ENCODE measurements around the gene GRSF1. TPM values are rescaled to one million over a fixed set of nuclear protein-coding genes. Genes with fewer than 3 reads are reported as not detected.
A peak's percentile ranks its signal among the peaks of the same experiment; 100 is the strongest.
"Not testable (repeated sequence)": the region's sequence is repeated elsewhere in the genome, so short reads cannot be mapped to it uniquely, and the experiment has no call there.

Gene GRSF1
- total RNA-seq, 1 donor: 79.3 TPM

GRCh38 chr4:70772929-70773555 is 66.6 kb downstream of the GRSF1 start:
- DNase-seq (ENCODE audit: insufficient read length, low spot score, missing footprints): no peak
- no peak overlapping the region for H3K27ac ChIP-seq (ENCODE audit: low read depth, low read length)
- H3K4me1 ChIP-seq (ENCODE audit: insufficient read depth, low read length): peaks cover 11% of the 10 kb centered on the region
- H3K4me2 ChIP-seq (ENCODE audit: insufficient read depth, low read length): no peak overlapping the region
- H3K36me3 ChIP-seq (ENCODE audit: insufficient read depth, low read length): peaks cover 49% of the 10 kb centered on the region
- H3K79me2 ChIP-seq (ENCODE audit: insufficient read depth, low read length): peaks cover 4% of the 10 kb centered on the region
- no peaks in the 10 kb centered on the region for H4K20me1 ChIP-seq (ENCODE audit: insufficient read depth, low read length)
- no peaks in the 10 kb centered on the region for H3K27me3 ChIP-seq (ENCODE audit: insufficient read depth, low read length)
- no peak for TF ChIP-seq CTCF (IDR thresholded peaks at IDR 0.05; ENCODE audit: extremely low read depth, low read depth, low read length)
- H3K9me3 ChIP-seq (ENCODE audit: low read depth, low read length): no peaks in the 10 kb centered on the region
- no peak overlapping the region for H2AFZ ChIP-seq (ENCODE audit: low read length)
- H3K4me3 ChIP-seq (ENCODE audit: insufficient read depth, low read length): no peak overlapping the region

GRCh38 chr4:70769396-70769795 is 70.3 kb downstream of the GRSF1 start:
- H2AFZ ChIP-seq (ENCODE audit: low read length); H3K27ac ChIP-seq (ENCODE audit: low read depth, low read length); H3K27me3 ChIP-seq (ENCODE audit: insufficient read depth, low read length); H3K4me3 ChIP-seq (ENCODE audit: insufficient read depth, low read length); DNase-seq (ENCODE audit: insufficient read length, low spot score, missing footprints); H3K4me2 ChIP-seq (ENCODE audit: insufficient read depth, low read length); H3K79me2 ChIP-seq (ENCODE audit: insufficient read depth, low read length); H4K20me1 ChIP-seq (ENCODE audit: insufficient read depth, low read length); H3K9me3 ChIP-seq (ENCODE audit: low read depth, low read length): not testable (repeated sequence)
- Histone ChIP-seq H3K4me1 (ENCODE audit: insufficient read depth, low read length) (peaks cover 14% of the 10 kb centered on the region), H3K36me3 (ENCODE audit: insufficient read depth, low read length) (peaks cover 44% of the 10 kb centered on the region)

GRCh38 chr4:70768301-70768948 is 71.3 kb downstream of the GRSF1 start:
- no peaks in the 10 kb centered on the region for H3K27me3 ChIP-seq (ENCODE audit: insufficient read depth, low read length)
- peaks cover 14% of the 10 kb centered on the region for H3K4me1 ChIP-seq (ENCODE audit: insufficient read depth, low read length)
- H2AFZ ChIP-seq (ENCODE audit: low read length): peak overlapping the region; percentile 69
- H3K79me2 ChIP-seq (ENCODE audit: insufficient read depth, low read length): peaks cover 15% of the 10 kb centered on the region
- peak; percentile 74 for DNase-seq (ENCODE audit: insufficient read length, low spot score, missing footprints)
- no peak for TF ChIP-seq CTCF (IDR thresholded peaks at IDR 0.05; ENCODE audit: extremely low read depth, low read depth, low read length)
- no peaks in the 10 kb centered on the region for H3K9me3 ChIP-seq (ENCODE audit: low read depth, low read length)
- H4K20me1 ChIP-seq (ENCODE audit: insufficient read depth, low read length): no peaks in the 10 kb centered on the region
- peak overlapping the region; percentile 72 for H3K4me2 ChIP-seq (ENCODE audit: insufficient read depth, low read length)
- H3K27ac ChIP-seq (ENCODE audit: low read depth, low read length): peak overlapping the region; percentile 81
- peak overlapping the region; percentile 18 for H3K4me3 ChIP-seq (ENCODE audit: insufficient read depth, low read length)
- peaks cover 49% of the 10 kb centered on the region for H3K36me3 ChIP-seq (ENCODE audit: insufficient read depth, low read length)

Small RNA genes lying within 50 kb of the gene (small RNA-seq; reads per million reads assigned to genes)
- gene RF00026: not detected
- not detected for gene RNU6-891P

Other genes with a start within 250 kb of the GRSF1 start
- gene AMBN, start 247.6 kb downstream of the GRSF1 start, total RNA-seq: not detected in 2 replicates
- gene ENAM, start 211.1 kb downstream of the GRSF1 start, total RNA-seq: not detected in 2 replicates
- 2.2 and 2.9 TPM in 2 replicates for gene JCHAIN, start 173.4 kb downstream of the GRSF1 start, total RNA-seq
- gene UTP3, start 151.4 kb downstream of the GRSF1 start, total RNA-seq: 14.5 and 15.0 TPM in 2 replicates
- gene RUFY3, start 117.9 kb downstream of the GRSF1 start, total RNA-seq: 82.5 and 90.2 TPM in 2 replicates
- gene MOB1B, start 62.5 kb upstream of the GRSF1 start, total RNA-seq: 14.1 and 15.9 TPM in 2 replicates
- 13.8 and 16.5 TPM in 2 replicates for gene DCK, start 153.8 kb upstream of the GRSF1 start, total RNA-seq